Gastrocnemius medialis (tissue), 4 donors: Measurements from ENCODE around the gene HSPA8. TPM values are rescaled to one million over a fixed set of nuclear protein-coding genes. Genes with fewer than 3 reads are reported as not detected.

Source experiments
- ATAC-seq, 2 donors: fragments of 150-250 bp; one replicate each; pipeline ENCODE4 v1.9.1; 2016
- DNase-seq, 2 donors: peaks; one replicate each; pipeline ENCODE4 v3.0.0-alpha.2; 2019
- H3K27ac ChIP-seq, 4 donors: fragments of 200-600 bp; sonication (generic); 1 replicate in 1 of 4; 2 replicates in 3 of 4; pipeline ENCODE4 v1.5.1; 2016 to 2018; ENCODE audit warnings: mild to moderate bottlenecking in 2 of 4, moderate library complexity in 1 of 4
- H3K27me3 ChIP-seq, 3 donors: fragments of 200-600 bp; sonication (generic) in 2 of 3; 1 replicate in 1 of 3; 2 replicates in 2 of 3; pipeline versions ENCODE4 v1.5.1 to v1.6.0; 2016 to 2019; ENCODE audit warnings: mild to moderate bottlenecking in 1 of 3, moderate library complexity in 1 of 3
- H3K36me3 ChIP-seq, 2 donors: fragments of 200-600 bp; sonication (generic) in 1 of 2; one replicate each; pipeline ENCODE4 v1.5.1; 2017 to 2018
- H3K4me1 ChIP-seq, 2 donors: fragments of 200-600 bp; sonication (generic) in 1 of 2; one replicate each; pipeline ENCODE4 v1.5.1; 2016 to 2017; ENCODE audit warnings: mild to moderate bottlenecking in 2 of 2
- H3K4me3 ChIP-seq, 4 donors: fragments of 200-600 bp; sonication (generic) in 3 of 4; 1 replicate in 1 of 4; 2 replicates in 3 of 4; pipeline ENCODE4 v1.5.1; 2016 to 2019; ENCODE audit warnings: mild to moderate bottlenecking in 2 of 4
- H3K9me3 ChIP-seq, 3 donors: fragments of 200-600 bp; sonication (generic) in 2 of 3; 1 replicate in 1 of 3; 2 replicates in 2 of 3; pipeline ENCODE4 v1.5.1; 2016 to 2019
- POLR2A ChIP-seq, 2 donors: fragments of 450-650 bp; IDR thresholded peaks; one replicate each; pipeline ENCODE4 v1.6.1; 2017; ENCODE audit warnings: antibody characterized with exemption in 2 of 2, mild to moderate bottlenecking in 2 of 2, moderate library complexity in 2 of 2
- in situ Hi-C, 4 donors: fragments of 200-750 bp; cut with MboI; loops; one replicate each; pipeline versions ENCODE4 v1.15.0 to v1.8.0; 2017; ENCODE audit warnings: low sequenced_read_pairs in 4 of 4
- intact Hi-C: fragments of 100-400 bp; cut with DNase I; formaldehyde crosslinking; loops from one replicate; pipeline ENCODE4 v1.15.1; 2023; ENCODE audit warnings: low total_unique reads
- total RNA-seq, 4 donors: library from RNA; depleted of rRNA; stranded (reverse); fragments of >200 nt; gene quantifications; one replicate each; pipeline versions ENCODE4 v1.1.0 to v1.2.3, GENCODE V29; 2016
- TF ChIP-seq, protein P1 (sequence below), 5 experiments: fragments of 450-650 bp in 3 of 5; fragments of 200-600 bp in 2 of 5; sonication (generic) in 2 of 5; IDR thresholded peaks in 4 of 5; conservative IDR thresholded peaks in 1 of 5; 1 replicate in 4 of 5; 2 replicates in 1 of 5; pipeline ENCODE4 v1.5.1; 2016 to 2019; ENCODE audit warnings: antibody characterized with exemption in 5 of 5, mild to moderate bottlenecking in 3 of 5, moderate library complexity in 3 of 5

HSPA8 gene
- total RNA-seq, 4 donors from 2014 or later = 1,017 to 1,596 (median 1,399) TPM

DNA sequence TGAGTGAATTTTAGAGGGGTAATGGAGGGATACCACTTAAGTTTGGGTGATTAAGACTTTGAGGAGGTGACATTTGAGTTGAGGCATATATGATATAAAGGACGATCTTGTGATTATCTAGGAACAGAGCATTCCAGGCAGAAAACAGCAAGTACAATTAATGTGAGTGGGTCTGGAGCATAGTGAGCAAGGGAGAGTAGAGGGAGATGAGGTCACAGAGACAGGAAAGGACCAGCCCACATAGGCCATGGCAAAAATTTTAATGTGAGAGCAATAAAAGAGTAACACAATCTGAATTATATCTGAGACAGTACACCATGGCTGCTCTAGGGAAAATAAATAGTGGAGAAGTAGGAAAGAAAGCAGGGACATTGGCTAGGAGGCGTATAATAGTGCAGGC is 14.5 kb upstream of the HSPA8 start:
- Histone ChIP-seq H3K27ac (no peak overlapping the region), H3K9me3 (no peaks in the 10 kb centered on the region), H3K27me3 (no peaks in the 10 kb centered on the region), H3K4me1 (peaks cover 6% of the 10 kb centered on the region in 2 donors), H3K36me3 (no peaks in the 10 kb centered on the region), H3K4me3 (no peak overlapping the region)
- DNase-seq = no peak
- in situ Hi-C loops = no loop called here
- no peak for ATAC-seq
- TF ChIP-seq, protein P1, sequence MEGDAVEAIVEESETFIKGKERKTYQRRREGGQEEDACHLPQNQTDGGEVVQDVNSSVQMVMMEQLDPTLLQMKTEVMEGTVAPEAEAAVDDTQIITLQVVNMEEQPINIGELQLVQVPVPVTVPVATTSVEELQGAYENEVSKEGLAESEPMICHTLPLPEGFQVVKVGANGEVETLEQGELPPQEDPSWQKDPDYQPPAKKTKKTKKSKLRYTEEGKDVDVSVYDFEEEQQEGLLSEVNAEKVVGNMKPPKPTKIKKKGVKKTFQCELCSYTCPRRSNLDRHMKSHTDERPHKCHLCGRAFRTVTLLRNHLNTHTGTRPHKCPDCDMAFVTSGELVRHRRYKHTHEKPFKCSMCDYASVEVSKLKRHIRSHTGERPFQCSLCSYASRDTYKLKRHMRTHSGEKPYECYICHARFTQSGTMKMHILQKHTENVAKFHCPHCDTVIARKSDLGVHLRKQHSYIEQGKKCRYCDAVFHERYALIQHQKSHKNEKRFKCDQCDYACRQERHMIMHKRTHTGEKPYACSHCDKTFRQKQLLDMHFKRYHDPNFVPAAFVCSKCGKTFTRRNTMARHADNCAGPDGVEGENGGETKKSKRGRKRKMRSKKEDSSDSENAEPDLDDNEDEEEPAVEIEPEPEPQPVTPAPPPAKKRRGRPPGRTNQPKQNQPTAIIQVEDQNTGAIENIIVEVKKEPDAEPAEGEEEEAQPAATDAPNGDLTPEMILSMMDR (IDR thresholded peaks at IDR 0.05 in 4 of 5, conservative IDR thresholded peaks at IDR 0.05 in 1 of 5) = no peak
- TF ChIP-seq POLR2A (IDR thresholded peaks at IDR 0.05) = no peak
- intact Hi-C loops = no loop called here

- TF ChIP-seq, protein P1 (IDR thresholded peaks at IDR 0.05 in 4 of 5, conservative IDR thresholded peaks at IDR 0.05 in 1 of 5) = no peak
- TF ChIP-seq POLR2A (IDR thresholded peaks at IDR 0.05) = no peak
- Histone ChIP-seq H3K4me3 (no peak overlapping the region), H3K36me3 (no peaks in the 10 kb centered on the region), H3K27me3 (no peaks in the 10 kb centered on the region), H3K4me1 (peaks cover 20 to 28% of the 10 kb centered on the region in 2 donors), H3K27ac (no peak overlapping the region), H3K9me3 (no peaks in the 10 kb centered on the region)
- in situ Hi-C loops (no loop called here), intact Hi-C loops (no loop called here)
- ATAC-seq = no peak
- no peak for DNase-seq
Observed at GRCh38 chr11:123073343-123074057, 11.6 kb upstream of the HSPA8 start.

- ATAC-seq (no peak), DNase-seq (no peak)
- H3K27me3 ChIP-seq = no peaks in the 10 kb centered on the region
- H3K4me3 ChIP-seq = no peak overlapping the region
- H3K9me3 ChIP-seq = no peaks in the 10 kb centered on the region
- H3K4me1 ChIP-seq = peaks cover 20 to 28% of the 10 kb centered on the region in 2 donors
- H3K27ac ChIP-seq = no peak overlapping the region
- H3K36me3 ChIP-seq = no peaks in the 10 kb centered on the region
- intact Hi-C loops = no loop called here
- TF ChIP-seq, protein P1 (IDR thresholded peaks at IDR 0.05 in 4 of 5, conservative IDR thresholded peaks at IDR 0.05 in 1 of 5) = no peak
- TF ChIP-seq POLR2A (IDR thresholded peaks at IDR 0.05) = no peak
- in situ Hi-C loops = no loop called here
Observed at GRCh38 chr11:123072762-123073161, 10.8 kb upstream of the HSPA8 start.

- no peak overlapping the region for H3K27ac ChIP-seq
- no peaks in the 10 kb centered on the region for H3K9me3 ChIP-seq
- peaks cover 20 to 28% of the 10 kb centered on the region in 2 donors for H3K4me1 ChIP-seq
- no peak overlapping the region for H3K4me3 ChIP-seq
- H3K27me3 ChIP-seq = no peaks in the 10 kb centered on the region
- in situ Hi-C loops (no loop called here), intact Hi-C loops (no loop called here)
- no peaks in the 10 kb centered on the region for H3K36me3 ChIP-seq
- ATAC-seq = no peak
- TF ChIP-seq, protein P1 (IDR thresholded peaks at IDR 0.05 in 4 of 5, conservative IDR thresholded peaks at IDR 0.05 in 1 of 5) = no peak
- TF ChIP-seq POLR2A (IDR thresholded peaks at IDR 0.05) = no peak
- DNase-seq = no peak
Observed at GRCh38 chr11:123072332-123072761, 10.4 kb upstream of the HSPA8 start.
